ENCODE results near the gene ARHGEF37. TPM values are rescaled to one million over a fixed set of nuclear protein-coding genes. Genes with fewer than 3 reads are reported as not detected.

Gene ARHGEF37
- total RNA-seq, 1 experiment from 2014 or later: 0.64 TPM

GRCh38 chr5:149609640-149610219 is 28.4 kb downstream of the ARHGEF37 start:
- Histone ChIP-seq H3K27ac (ENCODE audit: low read depth, low read length, poor library complexity, severe bottlenecking) (no peak overlapping the region), H3K4me3 (ENCODE audit: low read depth, low read length, poor library complexity, severe bottlenecking) (no peak overlapping the region), H3K9me3 (ENCODE audit: low read depth, low read length, poor library complexity, severe bottlenecking) (no peaks in the 10 kb centered on the region), H3K4me1 (ENCODE audit: insufficient read depth, low read length, poor library complexity, severe bottlenecking) (no peaks in the 10 kb centered on the region), H3K36me3 (ENCODE audit: insufficient read depth, low read length, poor library complexity, severe bottlenecking) (no peaks in the 10 kb centered on the region), H3K27me3 (replicated peaks; ENCODE audit: insufficient read depth, low read depth, low read length, poor library complexity) (no peaks in the 10 kb centered on the region)
- ChIA-PET POLR2A (ENCODE audit: low non-redundant PET) (no interaction called here), CTCF (no interaction called here)
- TF ChIP-seq EZH2 (IDR thresholded peaks at IDR 0.05; ENCODE audit: borderline replicate concordance, low read depth, low read length, poor library complexity, severe bottlenecking): no peak
- TF ChIP-seq, protein P1, sequence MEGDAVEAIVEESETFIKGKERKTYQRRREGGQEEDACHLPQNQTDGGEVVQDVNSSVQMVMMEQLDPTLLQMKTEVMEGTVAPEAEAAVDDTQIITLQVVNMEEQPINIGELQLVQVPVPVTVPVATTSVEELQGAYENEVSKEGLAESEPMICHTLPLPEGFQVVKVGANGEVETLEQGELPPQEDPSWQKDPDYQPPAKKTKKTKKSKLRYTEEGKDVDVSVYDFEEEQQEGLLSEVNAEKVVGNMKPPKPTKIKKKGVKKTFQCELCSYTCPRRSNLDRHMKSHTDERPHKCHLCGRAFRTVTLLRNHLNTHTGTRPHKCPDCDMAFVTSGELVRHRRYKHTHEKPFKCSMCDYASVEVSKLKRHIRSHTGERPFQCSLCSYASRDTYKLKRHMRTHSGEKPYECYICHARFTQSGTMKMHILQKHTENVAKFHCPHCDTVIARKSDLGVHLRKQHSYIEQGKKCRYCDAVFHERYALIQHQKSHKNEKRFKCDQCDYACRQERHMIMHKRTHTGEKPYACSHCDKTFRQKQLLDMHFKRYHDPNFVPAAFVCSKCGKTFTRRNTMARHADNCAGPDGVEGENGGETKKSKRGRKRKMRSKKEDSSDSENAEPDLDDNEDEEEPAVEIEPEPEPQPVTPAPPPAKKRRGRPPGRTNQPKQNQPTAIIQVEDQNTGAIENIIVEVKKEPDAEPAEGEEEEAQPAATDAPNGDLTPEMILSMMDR (conservative IDR thresholded peaks at IDR 0.05; ENCODE audit: low read depth, low read length): no peak
- no TSS peak for BruUV-seq (replicated peaks)
- no peak for DNase-seq (ENCODE audit: low spot score)
- intact Hi-C loops (cut with micrococcal nuclease; ENCODE audit: unreplicated experiment): no loop called here

DNA sequence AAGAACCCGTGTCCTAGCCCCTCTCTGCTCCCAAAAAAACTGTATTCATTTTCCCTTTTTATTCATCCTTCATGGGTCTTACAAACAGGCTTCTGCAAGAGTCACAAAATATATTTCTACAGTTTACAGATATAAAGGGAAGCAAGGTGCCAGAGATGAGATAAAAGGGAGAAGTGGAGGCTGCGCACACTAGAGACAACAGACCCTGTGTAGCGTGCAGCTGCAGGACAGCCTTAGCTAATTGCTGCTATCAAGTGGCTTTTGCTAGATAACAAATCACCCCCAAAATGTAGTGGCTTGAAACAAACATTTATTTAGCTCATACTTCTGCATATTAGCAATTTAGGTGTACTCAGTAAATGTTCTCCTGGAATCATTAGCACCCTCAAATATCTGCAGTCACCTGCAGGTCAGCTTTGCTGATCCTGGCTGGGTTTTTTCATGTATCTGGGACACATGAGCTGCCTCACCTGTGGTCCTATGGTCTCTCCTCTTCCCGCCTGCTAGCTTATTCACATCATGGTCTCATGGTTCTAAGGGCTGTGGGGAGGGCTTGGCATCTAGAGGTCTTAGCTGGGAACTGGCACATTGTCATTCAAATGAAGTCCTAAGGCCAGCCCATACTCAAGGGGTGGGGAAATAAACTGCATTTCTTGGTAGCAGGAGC is 29.4 kb downstream of the ARHGEF37 start:
- no peaks in the 10 kb centered on the region for H3K4me1 ChIP-seq (ENCODE audit: insufficient read depth, low read length, poor library complexity, severe bottlenecking)
- H3K27me3 ChIP-seq (replicated peaks; ENCODE audit: insufficient read depth, low read depth, low read length, poor library complexity): no peaks in the 10 kb centered on the region
- DNase-seq (ENCODE audit: low spot score): no peak
- no TSS peak for BruUV-seq (replicated peaks)
- TF ChIP-seq, protein P1 (conservative IDR thresholded peaks at IDR 0.05; ENCODE audit: low read depth, low read length): no peak
- no peak for TF ChIP-seq EZH2 (IDR thresholded peaks at IDR 0.05; ENCODE audit: borderline replicate concordance, low read depth, low read length, poor library complexity, severe bottlenecking)
- CTCF ChIA-PET: no interaction called here
- POLR2A ChIA-PET (ENCODE audit: low non-redundant PET): no interaction called here
- no peak overlapping the region for H3K4me3 ChIP-seq (ENCODE audit: low read depth, low read length, poor library complexity, severe bottlenecking)
- H3K36me3 ChIP-seq (ENCODE audit: insufficient read depth, low read length, poor library complexity, severe bottlenecking): no peaks in the 10 kb centered on the region
- intact Hi-C loops (cut with micrococcal nuclease; ENCODE audit: unreplicated experiment): no loop called here
- H3K27ac ChIP-seq (ENCODE audit: low read depth, low read length, poor library complexity, severe bottlenecking): no peak overlapping the region
- H3K9me3 ChIP-seq (ENCODE audit: low read depth, low read length, poor library complexity, severe bottlenecking): no peaks in the 10 kb centered on the region

DNA sequence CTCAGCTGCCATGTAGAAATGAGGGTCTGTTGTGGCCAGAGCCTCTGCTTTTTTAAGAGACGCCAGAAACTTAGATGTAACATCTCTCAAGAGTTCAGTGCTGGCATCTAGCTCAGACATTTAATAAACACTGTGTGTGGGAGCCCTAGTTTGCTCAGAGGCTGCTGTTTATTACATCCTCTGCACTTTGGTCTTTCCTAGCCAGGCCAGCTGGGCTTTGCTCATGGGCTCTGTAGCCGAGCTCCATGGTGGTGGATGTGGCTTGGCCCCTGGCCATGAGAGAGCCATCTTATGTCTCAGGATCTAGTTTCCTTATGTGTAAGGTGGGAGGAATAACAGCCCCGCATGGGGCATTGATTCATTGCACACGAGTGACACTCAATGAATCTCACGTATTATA is 30.0 kb downstream of the ARHGEF37 start:
- no peaks in the 10 kb centered on the region for H3K27me3 ChIP-seq (replicated peaks; ENCODE audit: insufficient read depth, low read depth, low read length, poor library complexity)
- intact Hi-C loops (cut with micrococcal nuclease; ENCODE audit: unreplicated experiment): no loop called here
- BruUV-seq (replicated peaks): no TSS peak
- H3K4me1 ChIP-seq (ENCODE audit: insufficient read depth, low read length, poor library complexity, severe bottlenecking): no peaks in the 10 kb centered on the region
- H3K36me3 ChIP-seq (ENCODE audit: insufficient read depth, low read length, poor library complexity, severe bottlenecking): no peaks in the 10 kb centered on the region
- DNase-seq (ENCODE audit: low spot score): no peak
- H3K9me3 ChIP-seq (ENCODE audit: low read depth, low read length, poor library complexity, severe bottlenecking): no peaks in the 10 kb centered on the region
- ChIA-PET POLR2A (ENCODE audit: low non-redundant PET) (no interaction called here), CTCF (no interaction called here)
- H3K27ac ChIP-seq (ENCODE audit: low read depth, low read length, poor library complexity, severe bottlenecking): no peak overlapping the region
- no peak overlapping the region for H3K4me3 ChIP-seq (ENCODE audit: low read depth, low read length, poor library complexity, severe bottlenecking)
- TF ChIP-seq, protein P1 (conservative IDR thresholded peaks at IDR 0.05; ENCODE audit: low read depth, low read length): no peak
- TF ChIP-seq EZH2 (IDR thresholded peaks at IDR 0.05; ENCODE audit: borderline replicate concordance, low read depth, low read length, poor library complexity, severe bottlenecking): no peak

Measured in A673 (cell line).